Gastroesophageal sphincter (tissue), 4 donors: ENCODE measurements around the gene CHRNA4. TPM values are rescaled to one million over a fixed set of nuclear protein-coding genes. Genes with fewer than 3 reads are reported as not detected.

Experiments used
- ATAC-seq: fragments of 150-250 bp; one replicate; pipeline ENCODE4 v1.9.1; 2016; ENCODE audit warnings: mild to moderate bottlenecking, moderate library complexity
- H3K27ac ChIP-seq, 4 donors: fragments of 200-600 bp; sonication (generic) in 3 of 4; 1 replicate in 3 of 4; 2 replicates in 1 of 4; pipeline ENCODE4 v1.5.1; 2016 to 2019
- H3K27me3 ChIP-seq: fragments of 200-600 bp; sonication (generic); one replicate; pipeline ENCODE4 v1.5.1; 2019
- H3K36me3 ChIP-seq, 2 donors: fragments of 200-600 bp; sonication (generic); one replicate each; pipeline ENCODE4 v1.5.1; 2019; ENCODE audit warnings: control low read depth in 1 of 2
- H3K4me1 ChIP-seq, 3 donors: fragments of 200-600 bp; sonication (generic); 1 replicate in 2 of 3; 2 replicates in 1 of 3; pipeline ENCODE4 v1.5.1; 2016 to 2019; ENCODE audit warnings: control low read depth in 2 of 3
- H3K4me3 ChIP-seq, 2 donors: fragments of 200-600 bp; sonication (generic); one replicate each; pipeline ENCODE4 v1.5.1; 2019; ENCODE audit warnings: mild to moderate bottlenecking in 1 of 2, moderate library complexity in 1 of 2
- H3K9me3 ChIP-seq, 3 donors: fragments of 200-600 bp; sonication (generic); one replicate each; pipeline ENCODE4 v1.5.1; 2017 to 2019; ENCODE audit warnings: control low read depth in 2 of 3
- CTCF ChIP-seq, 4 experiments: fragments of 200-600 bp in 2 of 4; fragments of 450-650 bp in 2 of 4; sonication (generic) in 1 of 4; IDR thresholded peaks; one replicate each; pipeline ENCODE4 v1.5.1; 2017 to 2019; ENCODE audit warnings: antibody characterized with exemption in 4 of 4, mild to moderate bottlenecking in 2 of 4, moderate library complexity in 2 of 4
- EP300 ChIP-seq: sonication (generic); formaldehyde crosslinking; IDR thresholded peaks from one replicate; pipeline ENCODE4 v1.6.1; 2017; ENCODE audit warnings: antibody characterized with exemption, mild to moderate bottlenecking
- POLR2A ChIP-seq, 2 donors: fragments of 450-650 bp; IDR thresholded peaks; one replicate each; pipeline ENCODE4 v1.6.1; 2017; ENCODE audit warnings: antibody characterized with exemption in 2 of 2, mild to moderate bottlenecking in 2 of 2, moderate library complexity in 1 of 2
- POLR2AphosphoS5 ChIP-seq: sonication (generic); formaldehyde crosslinking; IDR thresholded peaks from one replicate; pipeline ENCODE4 v1.6.1; 2017; ENCODE audit warnings: antibody characterized with exemption
- WGBS, 2 donors: methylation state at CpG; one replicate each; pipeline ENCODE4 v1.1.5; 2018; ENCODE audit warnings: low coverage in 1 of 2; 5-methylcytosine and 5-hydroxymethylcytosine counted together
- total RNA-seq, 4 donors: library from RNA; depleted of rRNA; stranded (reverse); fragments of >200 nt; gene quantifications; one replicate each; pipeline ENCODE4 v1.1.0, GENCODE V29; 2016

The CHRNA4 gene
- total RNA-seq, 4 donors from 2014 or later, result not detected

DNA sequence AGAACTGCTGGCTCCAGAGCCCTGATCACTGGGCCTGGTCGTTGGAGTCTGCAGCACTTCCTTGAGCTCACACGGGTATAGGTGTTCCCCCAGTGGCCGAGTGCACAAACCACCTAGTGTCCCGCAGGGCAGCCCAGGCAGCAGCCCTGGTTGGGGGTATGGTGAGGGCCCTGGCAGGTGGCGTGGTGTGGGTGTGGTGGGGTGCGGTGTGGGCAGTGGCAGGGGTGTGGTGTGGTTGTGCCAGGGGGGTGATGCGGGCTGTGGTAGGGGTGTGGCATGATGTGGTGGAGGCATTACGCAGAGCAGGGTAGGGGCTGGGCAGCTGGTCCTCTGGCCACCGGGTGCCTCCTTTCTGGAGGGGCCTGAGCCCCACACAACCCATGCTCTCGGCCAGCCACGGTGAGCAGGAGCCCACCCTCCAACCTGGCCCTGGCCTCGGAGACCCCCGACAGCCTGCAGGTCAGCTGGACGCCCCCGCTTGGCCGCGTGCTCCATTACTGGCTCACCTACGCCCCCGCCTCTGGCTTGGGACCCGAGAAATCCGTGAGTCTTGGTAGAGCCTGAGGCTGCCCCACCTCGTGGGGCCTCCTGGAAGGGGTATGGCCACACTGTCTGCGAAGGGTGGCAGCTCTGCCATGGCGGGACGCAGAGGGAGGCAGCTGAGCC is 47.7 kb downstream of the CHRNA4 start:
- no peak overlapping the region for H3K27ac ChIP-seq
- no peaks in the 10 kb centered on the region for H3K9me3 ChIP-seq
- TF ChIP-seq POLR2A (IDR thresholded peaks at IDR 0.05) (no peak), POLR2AphosphoS5 (no peak), CTCF (IDR thresholded peaks at IDR 0.05) (no peak), EP300 (no peak)
- WGBS, 2 donors, result no CpG with 5 or more reads among the region's 25 CpGs
- no peak for ATAC-seq
- peaks cover 0 to 21% (median 0%) of the 10 kb centered on the region in 3 donors for H3K4me1 ChIP-seq
- peaks cover 64% of the 10 kb centered on the region for H3K27me3 ChIP-seq
- no peaks in the 10 kb centered on the region for H3K36me3 ChIP-seq
- no peak overlapping the region for H3K4me3 ChIP-seq

- H3K4me3 ChIP-seq, result no peak overlapping the region
These were observed 48.3 kb downstream of the CHRNA4 start for GRCh38 chr20:63312690-63313348.

GRCh38 chr20:63312273-63312672 is 48.9 kb downstream of the CHRNA4 start:
- H3K4me1 ChIP-seq, result peaks cover 0 to 21% (median 0%) of the 10 kb centered on the region in 3 donors
- no peaks in the 10 kb centered on the region for H3K36me3 ChIP-seq
- TF ChIP-seq POLR2AphosphoS5 (no peak), POLR2A (IDR thresholded peaks at IDR 0.05) (no peak), CTCF (IDR thresholded peaks at IDR 0.05) (no peak), EP300 (no peak)
- WGBS, 2 donors, result no CpG with 5 or more reads among the region's 9 CpGs
- no peak for ATAC-seq
- H3K27me3 ChIP-seq, result peaks cover 74% of the 10 kb centered on the region
- H3K9me3 ChIP-seq, result no peaks in the 10 kb centered on the region
- H3K4me3 ChIP-seq, result no peak overlapping the region
- H3K27ac ChIP-seq, result no peak overlapping the region

More at GRCh38 chr20:63312690-63313348, 48.3 kb downstream of the CHRNA4 start:
- no peak for TF ChIP-seq EP300
- TF ChIP-seq POLR2AphosphoS5, result no peak
- TF ChIP-seq POLR2A (IDR thresholded peaks at IDR 0.05), result no peak
- no peak for TF ChIP-seq CTCF (IDR thresholded peaks at IDR 0.05)
- H3K36me3 ChIP-seq, result no peaks in the 10 kb centered on the region
- ATAC-seq, result no peak
- H3K4me1 ChIP-seq, result peaks cover 0 to 21% (median 0%) of the 10 kb centered on the region in 3 donors
- no peaks in the 10 kb centered on the region for H3K9me3 ChIP-seq
- no CpG with 5 or more reads among the region's 22 CpGs for WGBS, 2 donors
- H3K27me3 ChIP-seq, result peaks cover 68% of the 10 kb centered on the region
- H3K27ac ChIP-seq, result no peak overlapping the region

DNA sequence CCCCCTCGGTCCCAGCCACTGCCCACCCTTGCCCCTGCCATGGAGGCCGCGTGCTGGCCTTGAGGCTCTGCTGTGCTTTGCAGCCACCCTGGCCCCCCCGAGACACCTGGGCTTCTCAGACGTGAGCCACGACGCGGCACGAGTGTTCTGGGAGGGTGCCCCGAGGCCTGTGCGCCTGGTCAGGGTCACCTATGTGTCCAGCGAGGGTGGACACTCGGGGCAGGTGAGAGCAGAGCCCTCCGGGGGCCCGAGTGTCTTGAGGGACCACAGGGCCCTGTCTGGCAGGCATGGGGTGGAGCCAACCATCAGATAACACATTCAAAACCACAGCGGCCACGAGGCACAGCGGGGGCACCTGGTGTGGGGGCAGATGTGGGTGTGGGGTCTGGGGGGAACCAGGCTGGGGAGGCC is 49.3 kb downstream of the CHRNA4 start:
- WGBS, 2 donors, result no CpG with 5 or more reads among the region's 18 CpGs
- peaks cover 0 to 21% (median 0%) of the 10 kb centered on the region in 3 donors for H3K4me1 ChIP-seq
- ATAC-seq, result no peak

More for the DNA sequence above, 49.3 kb downstream of the CHRNA4 start:
- no peaks in the 10 kb centered on the region for H3K9me3 ChIP-seq
- no peak overlapping the region for H3K4me3 ChIP-seq
- TF ChIP-seq EP300 (no peak), CTCF (IDR thresholded peaks at IDR 0.05) (no peak), POLR2A (IDR thresholded peaks at IDR 0.05) (no peak), POLR2AphosphoS5 (no peak)
- H3K27ac ChIP-seq, result no peak overlapping the region
- H3K27me3 ChIP-seq, result peaks cover 76% of the 10 kb centered on the region
- H3K36me3 ChIP-seq, result no peaks in the 10 kb centered on the region
